Stimulated activated CD4-positive, alpha-beta T cell treated with anti-CD3 and anti-CD28 coated beads, Interleukin-4, amount 100 ng/mL, for 24 hours (primary cell): ENCODE measurements around the gene PRDM16.

Source experiments
- DNase-seq: peaks from one replicate; pipeline ENCODE4 v3.0.0-alpha.2; 2020

Gene PRDM16

DNA sequence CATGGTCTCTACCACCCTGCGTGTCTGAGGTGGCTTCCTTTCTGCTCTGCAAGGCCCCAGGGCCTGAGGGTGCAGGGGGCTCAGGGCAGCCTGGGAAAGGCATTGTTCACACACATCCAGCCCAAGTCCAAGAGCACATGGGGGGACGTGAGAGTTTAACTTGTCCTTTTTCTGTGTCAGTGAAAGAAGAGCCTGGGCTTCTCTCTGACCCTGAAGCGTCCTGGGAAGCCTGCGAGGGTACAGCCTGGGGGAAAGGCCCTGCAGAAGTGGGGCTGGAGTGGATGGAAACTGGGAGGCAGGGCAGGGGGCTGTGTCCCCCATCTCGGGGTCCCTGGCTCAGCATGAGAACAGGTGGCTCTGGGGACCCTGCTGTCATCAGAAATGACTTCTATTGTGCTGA is 181.6 kb downstream of the PRDM16 start:
- DNase-seq = no peak

GRCh38 chr1:3251099-3251806 is 182.2 kb downstream of the PRDM16 start:
- no peak for DNase-seq

DNA sequence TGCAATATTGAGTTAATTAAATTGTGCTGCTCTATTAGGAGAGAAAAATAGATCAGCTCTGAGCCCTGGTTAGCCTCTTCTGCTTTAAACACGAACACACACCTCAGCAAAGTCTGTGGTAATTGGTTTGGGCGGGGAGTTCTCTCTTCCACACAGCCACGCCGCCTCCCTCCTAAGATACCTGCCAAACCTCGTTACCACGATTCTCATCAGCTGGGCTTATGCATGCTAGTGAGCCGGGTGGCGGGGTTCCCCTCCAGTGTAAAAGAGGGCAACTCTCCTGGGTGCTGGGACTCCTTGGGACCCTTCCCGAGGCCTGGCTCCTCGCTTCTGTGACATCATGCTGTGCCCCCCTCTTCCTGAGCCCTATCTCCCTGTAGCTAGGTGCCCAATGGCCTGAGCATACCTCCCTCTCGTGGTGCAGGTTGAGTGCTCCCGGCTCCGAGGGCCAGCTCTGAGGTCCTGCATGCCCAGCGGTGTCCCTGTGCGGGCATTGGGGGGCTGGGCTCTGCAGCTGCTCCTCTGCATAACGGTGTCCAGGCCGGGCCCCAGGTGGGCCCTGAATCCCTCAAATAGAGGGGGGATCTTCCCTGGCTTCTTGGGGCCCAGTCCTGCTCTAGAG is 182.9 kb downstream of the PRDM16 start:
- DNase-seq = no peak

DNA sequence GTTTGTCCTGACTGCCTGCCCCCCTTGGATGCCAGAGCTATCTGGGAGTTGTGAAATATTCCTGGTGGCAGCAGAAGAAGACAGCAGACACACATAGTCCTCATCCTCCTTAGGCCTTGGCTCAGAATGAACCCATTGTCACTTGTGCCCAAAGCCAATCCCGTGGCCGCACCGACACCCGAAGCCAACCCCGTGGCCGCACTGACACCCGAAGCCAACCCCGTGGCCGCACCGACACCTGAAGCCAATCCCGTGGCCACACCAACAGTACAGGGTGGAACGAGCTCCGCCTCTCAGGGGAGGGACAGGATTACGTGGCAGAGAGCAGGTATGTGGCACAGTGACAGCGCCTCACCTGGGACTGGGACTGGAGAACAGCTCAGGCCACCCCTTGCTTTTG is 186.7 kb downstream of the PRDM16 start:
- DNase-seq = no peak

DNA sequence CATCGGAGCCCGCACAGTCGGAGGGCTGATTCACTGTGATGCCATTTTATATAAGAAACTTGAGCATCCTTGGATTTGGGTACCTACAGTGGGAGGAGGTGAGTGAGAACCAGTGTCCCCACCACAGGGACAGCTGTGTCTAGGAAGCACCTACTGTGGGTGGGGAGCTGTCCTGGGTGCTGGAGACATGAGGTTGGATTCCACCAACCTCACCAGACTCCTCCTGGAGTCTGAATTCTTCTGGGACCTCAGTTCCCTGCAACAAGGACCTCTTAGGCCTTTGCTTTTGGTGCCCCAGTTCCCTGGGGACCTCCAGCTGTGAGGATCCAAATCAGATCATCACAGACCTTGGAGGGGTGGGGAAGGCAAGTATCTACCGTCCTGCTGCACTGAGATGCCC is 188.8 kb downstream of the PRDM16 start:
- DNase-seq = no peak

GRCh38 chr1:3258386-3259003 is 189.5 kb downstream of the PRDM16 start:
- no peak for DNase-seq

- DNase-seq = no peak
These were observed 190.0 kb downstream of the PRDM16 start for GRCh38 chr1:3259020-3259419.

DNA sequence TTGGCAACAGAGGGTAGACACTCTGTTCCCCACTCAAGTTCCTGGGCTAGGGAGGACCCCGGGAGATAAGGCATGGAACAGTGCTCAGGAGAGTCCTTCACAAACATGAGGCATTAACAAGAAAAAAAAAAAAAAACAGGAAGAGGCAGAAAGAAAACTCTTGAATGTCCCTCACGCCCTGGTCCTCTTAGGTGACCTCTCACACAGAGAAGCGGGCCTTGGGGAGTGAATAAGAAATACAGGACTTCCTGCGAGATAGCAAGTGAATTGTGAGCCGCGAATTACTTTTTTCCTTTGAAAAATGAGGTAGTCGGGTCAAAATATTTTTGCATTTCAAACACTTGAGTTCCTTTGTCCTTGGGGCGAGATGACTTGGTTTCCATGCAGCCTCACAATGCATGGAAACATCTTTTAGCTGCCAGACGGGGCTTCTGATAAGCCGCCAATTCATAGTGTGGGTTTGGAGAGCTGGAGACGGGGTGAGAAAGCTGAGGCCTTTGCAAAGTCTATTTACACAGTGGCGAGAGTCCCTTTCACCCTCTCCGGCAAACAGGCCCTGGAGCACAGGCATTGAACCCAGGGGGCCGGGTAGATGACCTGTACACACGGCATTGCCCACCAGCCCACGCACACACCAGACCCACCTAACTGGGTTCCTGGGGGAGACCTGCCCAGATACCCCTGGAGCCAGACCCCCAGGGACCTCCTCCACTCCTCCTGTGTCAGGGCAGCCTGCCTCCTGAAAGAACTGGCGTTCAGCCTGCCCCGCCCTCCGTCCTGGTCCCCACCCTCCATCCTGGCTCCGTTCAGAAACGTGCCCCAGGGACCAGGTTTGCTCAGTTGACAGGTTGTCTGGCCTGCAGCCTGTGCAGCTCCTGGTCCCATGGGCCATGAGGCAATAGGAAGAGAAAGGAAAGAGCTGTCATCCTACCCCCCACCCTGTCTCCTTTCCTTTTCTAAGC is 192.3 kb downstream of the PRDM16 start:
- DNase-seq = no peak

GRCh38 chr1:3261969-3262579 is 193.1 kb downstream of the PRDM16 start:
- no peak for DNase-seq

DNA sequence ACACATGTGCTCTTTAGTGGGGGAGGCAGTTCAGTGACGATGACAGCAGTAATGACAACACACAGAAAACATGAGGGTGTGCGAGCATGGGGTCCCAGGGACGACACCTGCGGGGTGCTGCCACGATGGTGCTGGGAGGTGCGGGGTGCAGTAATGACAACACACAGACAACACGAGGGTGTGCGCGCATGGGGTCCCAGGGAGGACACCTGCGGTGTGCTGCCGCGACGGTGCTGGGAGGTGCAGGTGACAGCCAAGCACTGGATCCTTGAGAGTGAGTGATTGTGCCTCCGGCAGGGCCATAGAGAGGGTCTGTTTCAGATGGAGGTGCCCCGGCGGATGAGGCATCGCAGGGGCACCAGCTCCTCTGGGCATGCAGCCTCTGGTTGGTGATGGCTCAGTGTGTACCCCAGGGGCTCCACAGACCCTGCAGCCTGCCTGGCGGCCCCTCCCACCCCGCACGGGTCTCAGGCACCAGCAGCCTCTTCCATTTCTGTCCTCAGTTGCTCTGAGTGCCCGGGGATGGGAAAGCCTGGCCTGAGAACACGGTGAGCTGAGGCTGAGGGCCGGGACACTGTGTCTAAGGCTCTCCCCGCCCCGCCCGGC is 193.8 kb downstream of the PRDM16 start:
- DNase-seq = no peak

- DNase-seq = no peak
These were observed 194.8 kb downstream of the PRDM16 start for GRCh38 chr1:3263790-3264189.

DNA sequence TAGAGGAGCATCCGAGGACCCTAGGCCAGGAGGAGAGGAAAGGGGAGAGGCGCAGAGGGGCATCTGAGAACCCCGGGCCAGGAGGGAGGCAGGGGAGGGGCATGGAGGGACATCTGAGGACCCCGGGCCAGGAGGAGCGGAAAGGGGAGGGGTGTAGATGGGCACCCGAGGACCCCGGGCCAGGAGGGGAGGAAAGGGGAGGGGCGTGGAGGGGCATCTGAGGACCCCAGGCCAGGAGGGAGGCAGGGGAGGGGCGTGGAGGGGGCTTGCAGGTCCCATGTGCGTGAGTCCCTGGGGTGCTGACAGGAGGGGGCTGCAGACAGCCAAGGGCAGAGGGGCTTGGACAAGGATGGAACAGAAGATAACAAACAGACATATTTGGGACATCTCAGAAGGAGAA is 195.5 kb downstream of the PRDM16 start:
- DNase-seq = no peak

DNA sequence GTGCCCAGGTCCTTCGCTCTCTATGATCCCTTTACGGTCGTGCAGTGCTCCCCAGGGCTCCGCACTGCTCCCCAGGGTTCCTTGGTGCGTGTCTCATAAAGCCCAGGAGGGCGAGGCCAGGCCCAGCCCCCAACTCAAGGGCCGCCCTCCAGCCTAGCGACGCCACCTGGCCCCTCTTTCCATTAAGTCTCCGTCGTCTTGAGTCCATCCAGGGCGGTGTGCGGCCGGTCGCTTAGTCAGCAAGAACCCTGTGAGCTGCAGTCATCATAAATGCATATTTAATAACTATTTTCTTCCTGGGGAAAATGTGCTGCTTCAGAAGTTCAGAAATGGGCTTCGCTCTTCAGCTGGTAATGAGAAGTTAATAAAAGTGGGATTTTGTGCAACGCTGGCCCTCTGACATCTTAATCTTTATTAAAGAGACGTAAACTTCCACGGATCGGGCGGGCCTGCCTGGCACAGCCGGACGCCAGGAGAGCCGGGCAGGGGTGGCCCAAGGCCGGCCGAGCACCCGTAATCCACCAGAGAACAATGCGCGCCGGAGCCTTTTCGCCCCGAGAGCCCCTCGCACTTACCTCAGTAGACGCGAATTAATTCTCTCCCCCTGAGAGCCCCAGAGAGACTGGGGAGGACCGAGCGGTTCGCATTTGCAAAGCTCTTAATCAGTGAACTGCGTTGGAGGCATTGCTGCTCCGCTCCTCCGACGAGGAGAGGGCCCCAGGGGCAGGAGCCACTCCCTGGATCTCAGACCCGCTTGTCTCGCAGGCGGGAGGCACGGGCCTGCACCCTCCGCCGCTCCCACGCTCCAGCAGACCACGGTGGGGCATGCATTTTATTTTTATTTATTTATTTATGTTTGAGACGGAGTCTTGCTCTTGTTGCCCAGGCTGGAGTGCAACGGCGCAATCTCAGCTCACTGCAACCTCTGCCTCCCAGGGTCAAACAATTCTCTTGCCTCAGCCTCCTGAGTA is 197.1 kb downstream of the PRDM16 start:
- no peak for DNase-seq

GRCh38 chr1:3266870-3267549 is 198.0 kb downstream of the PRDM16 start:
- no peak for DNase-seq

GRCh38 chr1:3267550-3268270 is 198.7 kb downstream of the PRDM16 start:
- DNase-seq = no peak

DNA sequence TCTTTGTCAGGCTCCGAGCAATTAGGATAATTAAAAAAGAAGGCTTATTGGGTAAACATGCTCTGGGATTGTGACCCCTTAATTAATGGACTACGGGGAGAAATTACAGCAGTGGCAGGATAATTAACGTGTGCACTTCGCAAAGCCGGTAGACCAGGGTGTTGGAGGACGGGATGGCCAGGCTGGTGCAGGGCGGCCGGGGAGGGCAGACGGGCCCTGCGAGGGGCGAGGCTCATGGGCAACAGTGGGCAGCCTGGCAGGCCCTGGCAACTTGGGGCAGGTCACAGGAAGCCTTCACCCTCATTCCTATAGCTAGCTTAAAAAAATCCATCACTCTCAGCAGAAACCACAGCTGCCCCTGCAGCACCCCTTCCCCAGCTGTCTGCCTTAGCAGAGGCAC is 199.3 kb downstream of the PRDM16 start:
- no peak for DNase-seq

DNA sequence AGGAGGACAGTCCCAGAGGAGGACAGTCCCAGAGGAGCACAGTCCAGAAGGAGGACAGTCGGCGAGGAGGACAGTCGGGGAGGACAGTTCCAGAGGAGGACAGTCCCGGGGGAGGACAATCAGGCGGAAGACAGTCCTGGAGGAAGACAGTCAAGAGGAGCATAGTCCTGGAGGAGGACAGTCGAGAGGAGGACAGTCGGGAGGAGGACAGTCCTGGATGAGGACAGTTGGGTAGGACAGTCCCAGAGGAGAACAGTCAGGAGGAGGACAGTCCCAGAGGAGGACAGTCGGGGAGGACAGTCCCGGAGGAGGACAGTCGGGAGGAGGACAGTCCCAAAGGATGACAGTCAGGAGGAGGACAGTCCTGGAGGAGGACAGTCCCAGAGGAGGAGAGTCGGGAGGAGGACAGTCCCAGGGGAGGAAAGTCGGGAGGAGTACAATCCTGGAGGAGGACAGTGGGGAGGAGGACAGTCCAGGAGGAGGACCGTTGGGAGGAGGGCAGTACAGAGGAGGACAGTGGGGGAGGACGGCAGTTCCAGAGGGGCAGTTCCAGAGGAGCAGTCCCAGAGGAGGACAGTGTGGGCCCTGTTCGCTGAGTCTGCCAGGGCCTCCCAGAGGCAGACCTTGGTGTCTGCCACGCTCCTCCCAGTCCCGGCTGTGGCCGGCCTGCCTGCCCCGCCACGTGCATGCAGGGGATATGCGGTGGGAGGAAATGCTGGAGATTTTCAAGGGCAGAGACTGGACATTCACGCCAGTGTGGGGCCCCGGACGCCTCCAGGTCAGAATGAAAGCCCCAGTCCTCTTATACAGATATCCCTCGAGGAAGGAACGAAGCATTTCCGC is 201.6 kb downstream of the PRDM16 start:
- DNase-seq = no peak

GRCh38 chr1:3271866-3272265 is 202.9 kb downstream of the PRDM16 start:
- no peak for DNase-seq
